ENCODE measurements around the gene GRIK4.

Gene GRIK4

DNA sequence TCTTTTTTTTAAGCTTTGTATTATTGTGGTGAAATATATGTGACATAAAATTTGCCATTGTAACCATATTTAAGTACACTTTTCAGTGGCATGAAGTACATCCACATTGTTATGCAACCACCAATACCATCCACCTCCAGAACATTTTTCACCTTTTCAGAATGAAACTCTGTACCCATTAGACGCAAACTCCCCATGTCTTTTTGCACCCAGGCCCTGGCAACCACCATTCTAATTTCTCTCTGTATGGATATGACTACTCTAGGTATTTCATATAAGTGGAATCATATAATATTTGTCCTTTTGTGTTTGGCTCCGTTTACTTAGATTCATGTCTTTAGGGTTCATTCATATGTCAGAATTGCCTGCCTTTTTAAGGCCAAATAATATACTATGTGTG is 329.5 kb downstream of the GRIK4 start:
- DNase-seq (ENCODE audit: low spot score), result no peak

DNA sequence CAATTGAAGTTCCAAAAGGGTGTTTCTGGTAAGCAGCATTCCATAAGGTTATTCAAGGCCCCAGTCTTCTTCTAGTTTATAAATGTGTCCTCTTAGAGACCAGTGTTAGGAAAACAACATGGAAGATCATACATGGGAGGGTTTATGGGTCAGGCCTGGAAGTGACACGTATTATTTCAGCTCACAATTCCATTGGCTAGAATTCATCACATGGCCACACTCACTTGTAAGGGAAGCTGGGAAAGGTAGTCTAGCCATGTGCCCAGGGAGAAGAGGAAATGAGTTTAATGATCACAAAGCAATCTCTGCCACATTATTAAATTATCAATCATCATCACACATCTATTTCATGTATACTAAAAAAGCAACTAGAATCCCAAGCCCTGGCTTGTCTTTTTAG is 330.6 kb downstream of the GRIK4 start:
- no peak for DNase-seq (ENCODE audit: low spot score)

DNA sequence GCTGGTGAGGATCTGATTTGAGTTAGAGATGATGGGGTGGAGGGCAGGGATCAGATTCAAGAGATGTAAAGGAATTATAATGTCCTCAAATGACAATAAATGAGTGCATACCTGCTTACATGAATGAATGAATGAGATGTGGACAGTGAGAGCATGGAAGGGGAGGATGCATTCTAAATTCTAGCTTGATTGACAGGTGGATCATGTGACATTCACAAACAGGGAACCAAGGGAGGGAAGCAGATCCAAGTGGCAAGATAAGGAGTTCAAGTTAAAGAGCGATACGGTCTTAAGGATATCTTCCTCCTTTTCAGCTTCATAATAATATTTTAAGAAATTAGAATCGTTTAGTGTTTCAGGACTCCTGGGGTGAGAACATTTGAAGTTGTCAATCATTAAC is 341.9 kb downstream of the GRIK4 start:
- DNase-seq (ENCODE audit: low spot score), result no peak

DNA sequence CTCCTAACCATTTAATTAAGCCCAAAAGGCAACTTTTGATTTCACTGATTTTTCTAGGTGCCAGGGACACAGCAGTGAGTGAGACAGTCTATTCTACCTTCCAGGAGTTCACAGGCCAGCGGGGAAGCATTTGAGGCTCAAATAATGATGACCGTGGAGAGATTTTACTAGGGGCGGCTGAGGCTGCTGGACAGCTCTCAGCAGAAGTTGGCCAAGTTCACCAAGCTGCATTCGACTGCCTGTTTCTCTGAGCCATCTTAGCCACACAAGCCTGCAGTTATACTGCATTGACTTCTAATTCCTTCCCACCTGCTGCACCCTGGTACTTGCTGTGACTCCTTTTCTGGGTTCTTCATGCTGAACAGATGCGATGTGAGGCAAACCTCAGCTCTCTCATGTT is 343.4 kb downstream of the GRIK4 start:
- no peak for DNase-seq (ENCODE audit: low spot score)

DNA sequence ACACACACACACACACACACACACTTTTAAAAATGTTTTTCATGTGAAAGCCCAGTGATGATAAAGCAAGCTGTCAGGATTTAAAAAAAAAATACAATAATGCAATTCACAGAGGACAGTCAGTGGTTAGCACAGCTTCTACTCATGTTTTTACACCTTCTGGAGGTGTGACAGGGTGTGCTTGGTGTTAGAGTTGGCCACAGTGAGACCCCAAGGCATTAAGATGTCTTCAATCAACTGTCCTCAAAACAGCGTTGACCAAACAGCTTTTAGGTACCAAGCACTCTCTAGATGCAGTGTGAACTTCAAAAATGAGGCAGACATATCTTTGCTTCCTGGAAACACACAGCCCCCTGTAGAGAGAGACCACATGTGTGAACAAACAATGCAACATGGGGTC is 346.0 kb downstream of the GRIK4 start:
- DNase-seq (ENCODE audit: low spot score), result no peak

DNA sequence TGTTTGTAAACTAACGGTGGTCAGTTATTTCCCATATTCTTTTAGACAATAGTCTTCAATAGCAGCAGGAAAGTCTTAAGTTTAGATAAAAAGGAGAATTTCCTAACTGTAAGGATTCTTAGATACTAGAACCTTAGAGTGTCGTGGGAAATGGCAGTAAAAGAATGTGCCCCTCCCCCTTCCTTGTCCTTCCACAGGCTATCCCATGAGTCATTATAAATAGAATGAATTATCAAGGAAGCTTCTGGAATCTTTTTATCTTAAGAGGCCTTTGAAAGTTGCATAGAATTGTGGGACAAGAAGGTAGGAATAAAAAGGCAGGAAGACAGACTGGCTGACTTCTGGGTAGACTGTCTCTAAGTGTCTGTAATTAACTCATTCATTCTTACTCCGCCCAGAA is 347.2 kb downstream of the GRIK4 start:
- DNase-seq (ENCODE audit: low spot score), result no peak

DNA sequence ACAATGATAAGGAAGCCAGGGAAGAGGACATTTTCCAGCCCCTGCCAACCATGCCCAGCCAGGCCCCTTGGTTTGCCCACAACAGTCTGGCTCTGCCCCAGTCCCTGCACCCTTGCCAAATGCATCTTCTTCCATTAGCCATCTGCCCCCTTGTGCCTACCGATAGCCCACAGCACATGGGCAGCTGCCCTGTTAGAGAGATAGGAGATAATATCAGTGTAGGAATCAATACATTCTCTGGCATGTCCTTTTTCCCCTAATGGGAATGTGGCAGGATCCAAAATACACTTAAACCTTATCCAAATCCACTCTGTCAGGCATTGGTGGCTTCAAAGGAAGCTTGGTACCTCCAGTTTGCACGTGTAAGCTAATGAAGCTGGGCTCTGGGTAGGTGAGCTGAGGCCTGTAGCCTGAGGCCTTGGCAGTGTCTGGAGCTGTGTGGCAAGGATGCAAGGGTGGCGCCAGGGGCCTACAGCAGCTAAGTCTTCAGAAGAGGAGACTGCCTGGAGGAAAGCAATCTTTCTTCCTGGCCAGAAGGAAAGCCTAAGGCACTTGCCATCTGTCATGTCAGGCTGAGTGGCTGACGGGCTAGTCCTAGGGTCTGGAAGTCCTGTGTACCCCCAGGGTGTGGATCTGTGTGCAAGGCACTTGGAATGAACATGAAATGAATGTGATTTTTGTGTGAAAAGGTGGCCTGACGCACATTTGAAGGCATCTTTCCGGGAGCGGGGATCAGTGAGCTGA is 348.2 kb downstream of the GRIK4 start:
- no peak for DNase-seq (ENCODE audit: low spot score)

DNA sequence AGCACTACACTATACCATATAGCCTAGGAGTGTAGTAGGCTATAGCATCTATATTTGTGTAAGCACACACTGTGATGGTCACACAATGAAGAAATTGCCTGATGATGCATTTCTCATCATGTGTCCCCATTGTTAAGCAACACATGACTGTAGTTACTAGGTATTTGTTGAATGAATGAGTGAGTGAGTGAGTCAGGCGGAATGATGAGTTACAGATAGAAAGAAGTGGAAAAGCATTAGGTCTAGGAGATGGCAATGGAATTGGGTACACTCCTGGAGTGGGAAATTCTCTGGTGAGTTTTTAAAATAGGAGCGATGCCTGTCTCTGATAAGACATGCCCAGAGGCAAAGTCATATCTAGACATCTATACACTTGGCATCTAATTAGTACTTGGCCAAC is 351.8 kb downstream of the GRIK4 start:
- no peak for DNase-seq (ENCODE audit: low spot score)

DNA sequence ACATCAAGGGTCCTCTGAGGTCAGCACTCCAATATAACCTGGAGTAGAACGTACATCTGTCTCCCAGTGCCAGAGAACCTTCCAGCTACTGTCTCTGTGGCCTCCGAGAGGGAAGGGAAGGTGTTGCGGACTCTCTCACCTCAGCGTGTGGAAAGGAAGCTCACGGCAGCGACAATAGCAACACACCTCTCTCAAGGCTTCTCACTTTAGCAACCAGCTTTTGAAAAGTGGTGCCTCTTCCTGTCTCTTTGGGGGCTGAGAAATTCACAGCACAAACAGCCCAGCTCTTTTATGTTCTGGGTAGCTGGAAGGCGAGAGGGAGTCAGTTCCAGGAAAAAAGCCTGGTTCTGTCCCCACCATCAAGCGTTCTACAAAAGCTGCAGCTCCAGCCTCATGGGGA is 355.5 kb downstream of the GRIK4 start:
- no peak for DNase-seq (ENCODE audit: low spot score)

DNA sequence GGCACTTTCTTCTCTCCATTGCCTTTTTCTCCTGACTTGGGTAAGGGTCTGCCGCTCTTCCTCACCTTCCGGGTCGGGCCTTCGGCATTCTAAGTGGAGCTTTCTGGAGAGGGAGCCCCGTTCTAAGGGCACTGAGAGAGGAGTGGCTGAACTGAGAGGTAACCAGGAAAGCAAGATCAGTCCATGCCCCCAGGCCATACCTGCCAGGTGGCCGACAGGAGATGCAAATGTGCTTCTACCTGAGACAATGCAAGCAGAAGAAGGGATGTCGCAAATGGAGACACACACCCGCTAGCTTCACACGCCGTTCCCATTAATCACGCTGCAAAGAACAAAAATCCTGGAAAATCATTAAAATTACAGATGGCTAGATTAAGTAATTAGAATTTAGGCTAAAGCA is 356.0 kb downstream of the GRIK4 start:
- no peak for DNase-seq (ENCODE audit: low spot score)

DNA sequence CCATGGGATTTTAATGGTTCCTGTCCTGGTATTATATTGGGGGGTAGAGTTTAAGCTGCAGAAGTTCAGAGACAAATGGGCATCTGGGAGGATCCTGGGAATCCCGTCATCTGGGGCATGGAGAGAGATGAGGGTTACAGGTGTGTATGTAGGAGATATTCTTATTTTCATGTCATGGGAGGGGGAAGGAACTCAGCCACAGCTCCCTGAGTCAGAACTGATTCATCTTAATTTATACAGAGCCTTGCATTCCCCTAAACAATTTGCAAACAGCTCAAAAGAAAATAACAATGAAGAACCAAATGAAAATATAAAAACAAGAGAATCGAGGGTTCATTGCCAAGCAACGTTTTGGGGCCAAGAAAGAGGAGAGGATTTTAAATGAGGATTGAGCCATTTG is 356.4 kb downstream of the GRIK4 start:
- no peak for DNase-seq (ENCODE audit: low spot score)

DNA sequence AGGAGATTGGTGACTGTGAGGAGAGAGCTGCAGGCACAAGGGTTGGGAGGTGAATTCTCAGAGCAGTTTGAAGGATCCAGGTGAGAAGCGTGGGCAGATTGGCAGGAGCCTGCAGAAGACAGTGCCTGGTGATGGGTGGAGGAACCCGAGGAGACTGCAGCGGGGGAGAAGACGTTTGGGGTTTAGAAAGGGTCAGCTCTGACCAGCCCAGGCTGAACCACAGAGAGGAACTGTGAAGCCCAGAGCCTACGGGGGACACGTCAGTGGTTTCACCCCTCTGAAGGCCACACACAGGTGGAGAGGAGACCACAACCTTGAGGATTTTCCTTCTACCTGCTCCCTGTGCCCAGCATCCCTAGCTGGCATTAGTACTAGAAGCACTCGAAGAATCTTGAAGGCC is 357.5 kb downstream of the GRIK4 start:
- no peak for DNase-seq (ENCODE audit: low spot score)

DNA sequence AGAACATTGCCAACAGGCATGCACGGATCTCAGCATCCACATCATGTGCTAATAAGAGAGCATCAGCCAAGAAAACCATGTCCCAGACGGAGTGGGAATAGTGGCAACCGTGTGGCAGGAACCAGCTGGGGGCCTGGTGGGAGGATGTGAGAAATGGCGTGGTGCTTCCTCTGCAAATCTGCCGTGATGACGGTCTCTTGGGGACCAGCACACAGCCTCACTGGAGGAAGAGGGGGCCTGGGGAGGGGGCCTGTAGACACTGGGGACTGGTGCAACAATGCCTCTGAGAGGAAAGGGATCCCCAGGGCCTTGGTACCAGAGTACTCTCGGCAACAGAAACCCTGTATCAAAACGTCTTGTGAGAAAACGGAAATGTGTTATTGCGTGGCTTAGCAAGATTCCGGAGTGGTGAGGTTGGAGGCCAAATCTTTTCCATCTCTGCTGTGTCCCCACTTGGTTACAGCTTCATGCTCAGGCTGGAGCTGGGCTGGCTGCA is 358.0 kb downstream of the GRIK4 start:
- no peak for DNase-seq (ENCODE audit: low spot score)

DNA sequence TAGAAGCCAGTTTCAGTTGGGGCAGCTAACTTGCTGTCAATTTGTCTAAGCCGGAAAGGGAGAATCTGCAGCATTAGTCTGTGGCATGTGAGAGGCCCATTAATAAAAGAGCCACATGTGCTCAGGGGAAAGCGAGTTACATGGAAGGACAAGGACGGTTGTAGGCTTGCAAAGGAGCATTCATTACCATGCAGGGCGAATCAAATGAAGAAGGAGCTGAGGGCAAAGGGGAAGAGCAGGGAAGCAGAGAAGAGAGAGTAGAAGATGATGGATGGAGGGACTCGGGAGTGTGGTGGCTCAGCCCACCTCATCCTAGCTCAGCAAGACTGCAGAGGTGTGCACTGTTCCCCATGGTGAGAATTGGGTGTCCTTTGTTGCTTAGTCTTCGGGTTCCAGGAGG is 359.6 kb downstream of the GRIK4 start:
- no peak for DNase-seq (ENCODE audit: low spot score)

DNA sequence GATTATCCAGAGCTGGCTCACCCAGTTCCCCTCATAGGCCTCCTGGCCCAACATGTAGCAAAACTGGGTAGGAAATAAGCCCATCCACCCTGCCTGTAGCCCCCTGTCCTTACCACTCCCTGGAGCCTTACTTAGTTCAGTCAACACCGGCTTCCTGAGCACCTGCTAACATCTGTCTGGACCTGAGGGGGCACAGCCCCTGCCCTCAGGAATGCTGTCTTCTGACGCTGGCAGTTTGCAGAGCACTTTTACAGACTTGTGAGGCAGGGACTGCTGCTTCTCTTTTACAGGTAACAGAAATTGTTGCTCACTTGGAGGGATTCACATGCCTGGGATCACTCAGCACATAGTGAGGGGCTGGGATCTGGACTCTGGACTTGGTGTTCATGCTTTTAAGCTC is 360.4 kb downstream of the GRIK4 start:
- no peak for DNase-seq (ENCODE audit: low spot score)

DNA sequence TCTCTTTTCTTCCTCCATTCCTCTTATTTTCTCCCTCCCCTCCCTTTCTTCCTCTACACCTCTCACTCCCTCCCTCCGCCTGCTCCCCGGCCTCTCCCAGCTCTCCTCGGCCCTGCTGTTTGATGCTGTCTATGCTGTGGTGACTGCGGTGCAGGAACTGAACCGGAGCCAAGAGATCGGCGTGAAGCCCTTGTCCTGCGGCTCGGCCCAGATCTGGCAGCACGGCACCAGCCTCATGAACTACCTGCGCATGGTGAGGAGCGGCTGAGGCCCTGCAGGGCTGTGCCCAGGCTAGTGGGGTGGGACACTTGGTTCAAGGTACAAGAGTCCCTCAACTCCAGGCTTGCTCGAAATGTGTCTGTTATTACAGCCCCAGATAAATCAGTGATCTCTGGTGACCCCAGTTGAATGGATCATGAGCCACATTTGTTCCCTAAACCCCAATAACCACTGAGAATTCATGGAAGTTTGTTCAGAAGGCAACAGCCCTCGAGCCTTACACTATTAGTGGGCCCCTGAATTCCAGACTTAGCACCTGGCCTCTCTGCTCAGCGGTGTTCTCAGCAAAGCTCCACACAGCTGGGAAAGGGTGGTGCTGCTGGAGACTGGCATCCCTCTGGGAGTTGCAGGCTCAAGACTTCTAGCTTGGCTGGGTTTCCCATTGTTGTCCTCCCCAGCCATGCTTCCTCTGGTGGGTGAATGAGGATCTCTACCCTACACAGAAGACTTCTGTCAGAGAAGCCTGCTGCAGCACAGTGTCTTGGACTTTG is 362.6 kb downstream of the GRIK4 start:
- DNase-seq (ENCODE audit: low spot score), result no peak

DNA sequence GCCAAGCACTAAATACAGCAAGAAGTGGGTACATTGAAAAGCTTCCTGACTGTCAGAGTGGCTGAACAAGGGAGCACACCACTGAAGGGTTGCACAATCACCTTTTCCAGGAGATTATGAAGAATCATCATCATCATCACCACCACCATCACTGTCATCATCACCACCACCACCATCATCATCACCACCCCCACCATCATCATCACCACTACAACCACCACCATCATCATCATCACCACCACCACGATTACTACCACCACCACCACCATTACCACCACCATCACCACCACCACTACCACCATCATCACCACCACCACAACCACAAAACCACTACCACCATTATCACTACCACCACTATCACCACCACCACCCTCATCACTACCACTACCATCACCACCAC is 364.4 kb downstream of the GRIK4 start:
- DNase-seq (ENCODE audit: low spot score), result no peak

DNA sequence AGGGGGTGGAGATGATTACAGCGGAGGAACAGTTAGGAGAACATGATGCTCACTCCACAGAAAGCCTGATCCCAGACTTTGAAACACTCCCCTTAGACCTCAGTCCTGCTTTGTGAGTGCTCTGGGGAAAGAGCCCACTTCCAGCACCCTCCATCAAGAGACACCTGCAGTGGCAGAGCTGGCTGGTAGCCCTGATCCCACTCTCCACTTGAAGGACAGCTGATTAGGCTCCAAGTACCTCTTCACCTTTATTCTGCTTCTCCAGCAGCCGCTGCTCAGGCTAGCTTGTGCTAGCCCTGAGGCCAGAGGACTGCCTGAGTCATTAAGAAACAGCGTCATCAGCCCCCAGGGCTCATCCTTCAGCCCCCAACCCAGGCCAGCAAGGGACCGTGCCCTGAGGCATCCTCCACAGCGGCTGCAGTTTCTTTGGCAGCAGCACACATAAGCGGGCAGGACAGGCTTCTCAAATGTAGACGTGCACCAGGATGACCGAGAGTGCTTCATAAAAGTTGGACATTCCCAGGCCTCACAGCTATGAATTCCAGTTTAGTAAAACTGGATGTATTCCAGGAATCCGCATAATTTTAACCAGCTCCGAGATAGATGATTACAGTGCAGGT is 366.3 kb downstream of the GRIK4 start:
- DNase-seq (ENCODE audit: low spot score), result no peak

DNA sequence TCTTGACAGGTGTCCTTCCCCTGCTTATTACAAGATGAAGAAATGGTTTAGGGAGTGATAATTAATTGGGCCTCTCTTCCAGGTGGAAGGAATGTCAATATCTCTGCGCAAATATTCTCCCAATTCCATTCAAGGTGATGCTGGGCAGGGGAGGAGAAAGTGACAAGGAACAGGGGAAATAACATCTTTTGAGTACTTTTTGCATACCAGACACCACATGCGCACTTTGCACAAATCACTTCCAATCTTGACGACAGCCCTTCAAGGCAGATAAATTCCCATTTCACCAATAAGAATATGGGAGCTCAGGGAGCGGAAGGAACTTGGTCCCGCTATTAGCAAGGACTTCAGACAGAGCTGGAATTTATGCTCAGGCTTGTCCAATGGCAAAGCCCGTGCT is 367.2 kb downstream of the GRIK4 start:
- no peak for DNase-seq (ENCODE audit: low spot score)

DNA sequence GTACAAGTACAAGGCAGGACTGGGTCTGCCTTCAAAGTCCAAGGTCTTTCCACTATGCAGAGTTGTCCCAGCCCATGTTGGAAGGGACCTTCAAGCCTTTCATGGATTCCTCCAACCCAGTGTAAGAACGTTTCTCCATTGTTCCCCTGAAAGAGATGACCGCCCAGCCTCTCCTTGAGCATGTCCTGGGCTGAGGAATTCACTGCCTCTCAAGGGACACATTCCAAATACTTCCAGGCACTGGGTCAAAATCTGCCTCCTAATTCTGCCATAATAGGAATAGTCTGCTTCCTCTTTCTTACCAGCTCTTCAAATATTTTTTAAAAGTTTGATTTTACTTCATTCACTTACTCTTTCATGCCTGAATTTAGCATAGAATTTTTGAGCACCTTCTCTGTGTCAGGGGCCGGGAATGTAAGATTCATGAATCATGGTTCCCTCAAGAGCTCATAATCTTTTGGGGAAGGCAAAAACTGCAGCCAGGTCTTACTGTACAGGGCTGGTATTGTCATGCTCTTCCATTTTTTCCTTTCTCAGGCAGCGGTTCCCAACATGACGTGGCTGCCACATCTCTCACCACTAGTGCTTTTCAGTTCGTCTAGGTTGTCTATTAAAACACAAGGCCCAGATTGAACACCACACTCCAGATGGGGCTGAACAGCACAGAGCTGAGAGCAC is 369.1 kb downstream of the GRIK4 start:
- DNase-seq (ENCODE audit: low spot score), result no peak

DNA sequence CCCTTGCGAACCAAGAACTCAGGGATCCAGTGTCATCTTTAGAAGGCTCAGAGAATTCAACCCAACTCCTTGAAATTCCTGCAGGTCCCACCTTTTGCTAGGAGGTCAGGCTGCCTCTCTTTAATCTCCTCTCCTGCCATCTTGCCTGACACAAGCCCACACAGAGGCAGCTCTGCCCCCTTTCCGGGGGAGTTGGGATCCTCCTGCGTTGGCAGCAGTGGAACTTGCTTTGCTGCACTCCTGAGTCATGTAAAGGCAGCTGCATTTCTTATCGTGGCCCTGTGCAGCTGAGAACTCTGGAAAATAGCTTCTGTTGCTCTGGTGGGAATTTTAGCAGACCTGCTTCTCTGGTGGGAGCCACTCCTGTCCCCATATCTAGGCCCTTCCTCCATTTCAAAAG is 370.0 kb downstream of the GRIK4 start:
- no peak for DNase-seq (ENCODE audit: low spot score)

DNA sequence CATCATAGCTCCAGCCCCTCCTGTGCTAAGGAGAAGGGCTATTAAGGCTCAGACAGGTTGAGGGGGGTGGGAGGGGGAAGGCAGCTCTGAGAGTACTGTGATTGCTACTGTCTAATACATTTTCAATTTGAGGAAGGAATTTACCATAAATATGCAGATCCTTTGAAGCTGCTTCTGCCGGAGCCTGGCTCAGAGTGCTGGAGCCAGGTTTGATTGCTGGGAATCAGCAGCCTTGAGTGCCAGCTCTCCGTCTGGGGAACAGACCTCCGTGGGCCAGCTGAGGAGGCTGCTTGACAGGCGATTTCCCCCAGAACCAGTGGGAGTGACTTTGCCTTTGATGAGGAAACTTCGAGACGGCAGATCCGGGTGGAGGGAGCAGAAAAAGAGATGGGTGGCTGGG is 370.6 kb downstream of the GRIK4 start:
- DNase-seq (ENCODE audit: low spot score), result no peak

All from hematopoietic multipotent progenitor cell treated with erythropoietin and hydrocortisone succinate and interleukin-3 and kit ligand, for 17 days (in vitro differentiated cells).